Fibroblast of skin of abdomen (primary cell): ENCODE results near the gene NUDT16. TPM values are rescaled to one million over a fixed set of nuclear protein-coding genes. Genes with fewer than 3 reads are reported as not detected.
A peak's percentile ranks its signal among the peaks of the same experiment; 100 is the strongest.
"Not testable (repeated sequence)": the region's sequence is repeated elsewhere in the genome, so short reads cannot be mapped to it uniquely, and the experiment has no call there.

Source experiments
- DNase-seq: peaks from one replicate; pipeline ENCODE4 v3.0.0-alpha.2; 2013
- polyA plus RNA-seq, 2 experiments: library from polyadenylated mRNA; unstranded; fragments of 120-200 nt; gene quantifications; one replicate each; pipeline ENCODE4 v1.2.1, GENCODE V29; 2013; ENCODE audit not compliant: insufficient read length in 2 of 2

NUDT16 gene
- polyA plus RNA-seq (2013, experiment 1 of 2; ENCODE audit: insufficient read length) = 14.5 TPM
- 15.2 TPM for polyA plus RNA-seq (2013, experiment 2 of 2; ENCODE audit: insufficient read length)

DNA sequence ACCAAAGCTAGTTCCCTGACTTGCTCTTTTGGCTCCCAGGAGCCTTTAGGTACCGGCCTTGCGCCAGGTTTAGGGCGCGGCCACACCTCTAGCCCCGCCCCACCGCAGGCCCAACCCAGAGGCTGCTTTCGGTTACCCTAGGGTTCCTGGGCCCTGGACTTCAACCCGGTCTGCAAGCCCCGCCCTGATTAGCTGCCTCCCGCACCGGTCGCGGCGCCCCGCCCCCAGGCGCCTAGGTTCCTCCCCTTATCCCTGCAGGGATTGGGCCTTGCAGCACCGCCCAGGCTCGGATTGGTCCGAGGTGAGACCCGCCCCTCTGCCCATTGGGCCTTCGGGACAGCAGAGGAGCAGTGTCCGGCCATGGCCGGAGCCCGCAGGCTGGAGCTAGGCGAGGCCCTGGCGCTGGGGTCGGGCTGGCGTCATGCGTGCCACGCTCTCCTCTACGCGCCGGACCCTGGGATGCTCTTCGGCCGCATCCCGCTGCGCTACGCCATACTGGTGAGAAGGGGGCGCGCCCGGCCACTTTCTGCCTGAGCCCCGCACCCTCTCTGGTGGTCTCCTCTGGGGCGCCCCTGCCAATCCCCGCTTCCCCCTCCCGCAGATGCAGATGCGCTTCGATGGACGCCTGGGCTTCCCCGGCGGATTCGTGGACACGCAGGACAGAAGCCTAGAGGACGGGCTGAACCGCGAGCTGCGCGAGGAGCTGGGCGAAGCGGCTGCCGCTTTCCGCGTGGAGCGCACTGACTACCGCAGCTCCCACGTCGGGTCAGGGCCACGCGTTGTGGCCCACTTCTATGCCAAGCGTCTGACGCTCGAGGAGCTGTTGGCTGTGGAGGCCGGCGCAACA lies at the start of gene NUDT16:
Gene NUDT16 (plus strand): TSS at position 330 of the 847 bp plus-strand sequence. CDS start 31 bp downstream, at position 361.
- DNase-seq = peak; percentile 98

- no peak for DNase-seq
These were observed 42.5 kb upstream of the NUDT16 start for GRCh38 chr3:131338948-131339640.

- no peak for DNase-seq
These were observed 39.8 kb upstream of the NUDT16 start for GRCh38 chr3:131341761-131342160.

DNA sequence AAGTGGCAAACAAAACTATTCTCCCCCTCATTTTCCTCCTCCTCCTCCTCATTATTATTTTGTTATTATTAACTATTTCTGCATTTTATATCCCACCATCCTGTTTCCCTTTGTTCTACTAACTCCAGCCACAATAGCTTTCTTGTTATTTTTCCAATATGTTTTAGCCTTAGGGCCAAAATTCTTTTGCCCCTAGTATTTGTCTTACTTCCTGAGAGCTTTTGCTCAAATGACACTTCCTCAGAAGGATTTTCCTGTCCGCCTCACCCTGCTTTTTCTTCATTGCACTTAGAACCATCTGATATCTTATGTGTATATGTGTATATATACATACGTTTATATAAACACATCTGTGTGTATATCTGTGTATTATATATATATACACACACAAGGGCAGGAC lies 32.7 kb upstream of the NUDT16 start:
- no peak for DNase-seq

- no peak for DNase-seq
These were observed 32.1 kb upstream of the NUDT16 start for GRCh38 chr3:131349454-131349853.

DNA sequence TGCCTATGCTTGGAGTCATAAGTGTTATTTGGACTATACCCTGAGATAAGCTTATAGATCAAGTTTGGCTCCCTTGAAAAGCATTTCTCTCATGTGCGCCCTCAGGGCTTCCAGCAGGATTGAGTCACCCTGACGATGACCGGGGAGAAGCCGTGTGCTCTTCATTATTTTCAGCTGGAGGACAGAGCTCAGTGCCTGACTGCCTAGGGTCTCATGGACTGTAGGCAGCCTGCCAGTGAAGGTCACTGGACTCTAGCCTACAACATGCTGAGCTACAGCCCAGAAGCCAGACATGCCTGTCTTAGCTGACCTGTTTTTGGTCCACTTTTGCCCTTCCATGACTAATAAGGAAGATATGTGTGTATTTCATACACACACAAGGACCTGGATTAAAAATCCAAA lies 31.6 kb upstream of the NUDT16 start:
- DNase-seq = peak; percentile 67

DNA sequence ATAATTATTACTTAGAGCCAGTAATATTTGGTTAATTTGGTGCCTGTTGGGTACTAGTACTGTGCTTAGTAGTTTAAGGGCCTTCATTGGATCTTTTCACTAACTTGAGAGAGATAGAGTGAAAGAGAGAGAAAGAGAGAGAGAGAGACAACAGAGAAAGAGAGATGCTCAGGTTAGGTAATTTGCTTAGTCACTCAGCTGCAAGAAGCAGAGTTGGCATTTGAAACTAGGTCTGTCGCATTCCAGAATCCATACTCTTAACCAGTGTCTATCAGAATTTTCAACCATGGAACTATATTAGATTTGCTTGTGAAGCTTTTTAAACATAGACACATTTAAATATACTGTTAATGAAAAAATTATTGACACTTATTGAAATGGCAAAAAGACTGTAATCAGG lies 31.1 kb upstream of the NUDT16 start:
- peak; percentile 44 for DNase-seq

GRCh38 chr3:131353016-131353877 lies 28.3 kb upstream of the NUDT16 start:
- DNase-seq = no peak

DNA sequence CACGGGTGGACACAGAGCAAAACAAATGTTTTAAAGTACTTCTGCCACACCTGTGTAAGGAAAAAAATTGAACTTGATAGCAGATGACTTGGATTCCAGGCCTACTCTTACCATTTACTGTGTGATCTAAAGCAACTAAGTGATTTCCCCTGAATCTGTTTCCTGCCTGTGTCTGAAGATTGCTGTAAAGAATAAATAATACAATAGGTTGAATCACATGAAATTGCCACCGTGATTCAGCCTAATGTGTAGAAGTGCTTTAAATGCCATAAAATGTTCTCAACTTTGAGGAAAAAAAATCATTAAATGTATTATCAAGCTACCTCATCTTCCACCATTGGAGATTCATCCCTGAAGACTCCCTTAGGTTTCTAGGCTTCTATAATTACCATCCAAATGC lies 27.6 kb upstream of the NUDT16 start:
- no peak for DNase-seq

DNA sequence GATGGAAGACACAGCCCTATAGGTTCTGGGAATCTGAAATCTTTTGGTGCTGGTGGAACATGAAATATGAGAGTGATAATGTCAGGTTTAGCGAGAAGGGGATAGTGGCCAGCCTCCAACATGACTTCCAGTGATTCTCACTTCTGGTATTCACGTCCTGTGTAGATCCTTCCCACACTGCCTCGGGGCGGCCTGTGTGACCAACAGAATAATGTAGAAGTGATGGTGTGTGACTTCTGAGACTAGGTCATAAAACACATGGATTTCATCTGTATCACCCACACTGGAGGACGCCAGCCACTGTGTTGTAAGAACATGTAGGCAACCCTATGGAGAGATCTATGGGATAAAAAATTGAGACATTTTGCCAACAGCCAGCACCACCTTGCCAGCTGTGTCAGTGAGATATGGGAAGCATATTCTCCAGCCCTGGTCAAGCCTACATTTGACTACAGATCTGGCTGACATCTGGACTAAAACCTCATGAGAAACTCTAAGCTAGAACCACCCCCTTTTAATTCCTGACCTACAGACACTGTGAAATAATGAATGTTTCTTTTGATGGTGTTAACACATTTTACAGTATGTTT lies 25.5 kb upstream of the NUDT16 start:
- peak; percentile 31 for DNase-seq

DNA sequence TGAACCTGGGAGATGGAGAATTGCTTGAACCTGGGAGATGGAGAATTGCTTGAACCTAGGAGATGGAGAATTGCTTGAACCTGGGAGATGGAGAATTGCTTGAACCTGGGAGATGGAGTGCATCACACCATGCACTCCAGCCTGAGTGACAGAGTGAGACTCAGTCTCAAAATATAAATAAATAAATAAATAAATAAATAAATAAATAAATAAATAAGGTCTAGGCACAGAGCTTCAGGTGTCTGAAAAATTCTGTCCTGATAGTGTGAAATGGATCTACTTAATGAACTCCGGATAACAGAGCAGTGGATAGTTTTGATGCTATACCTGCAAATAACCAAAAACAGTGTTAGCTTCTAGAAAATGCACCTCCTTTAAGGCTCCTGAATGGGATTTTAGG lies 24.3 kb upstream of the NUDT16 start:
- no peak for DNase-seq

DNA sequence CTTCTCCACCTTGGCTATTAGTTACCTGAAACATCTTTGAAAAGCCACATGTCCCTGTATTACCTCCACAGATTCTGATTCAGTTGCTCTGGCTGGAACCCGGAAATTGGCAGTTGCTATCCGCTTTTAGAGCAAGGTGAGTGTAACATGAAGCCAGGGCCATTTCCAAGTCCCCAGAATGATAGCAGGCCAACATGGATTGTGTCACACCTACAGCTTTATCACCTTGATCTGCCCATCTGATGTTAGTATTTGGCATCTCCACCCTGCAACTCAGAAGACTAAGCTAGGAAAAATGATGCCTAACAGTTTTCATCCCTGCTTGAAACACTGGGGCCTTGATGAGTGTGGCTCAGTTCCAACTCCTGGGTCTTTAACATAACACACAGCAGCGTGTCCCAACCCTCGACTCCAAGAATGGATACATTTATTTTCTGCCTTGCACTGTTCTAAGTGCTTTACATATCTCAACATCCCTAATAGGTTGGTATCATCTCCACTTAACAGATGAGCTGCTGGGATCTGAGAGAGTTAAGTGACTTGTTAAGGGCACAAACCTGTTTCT lies 21.3 kb upstream of the NUDT16 start:
- no peak for DNase-seq

DNA sequence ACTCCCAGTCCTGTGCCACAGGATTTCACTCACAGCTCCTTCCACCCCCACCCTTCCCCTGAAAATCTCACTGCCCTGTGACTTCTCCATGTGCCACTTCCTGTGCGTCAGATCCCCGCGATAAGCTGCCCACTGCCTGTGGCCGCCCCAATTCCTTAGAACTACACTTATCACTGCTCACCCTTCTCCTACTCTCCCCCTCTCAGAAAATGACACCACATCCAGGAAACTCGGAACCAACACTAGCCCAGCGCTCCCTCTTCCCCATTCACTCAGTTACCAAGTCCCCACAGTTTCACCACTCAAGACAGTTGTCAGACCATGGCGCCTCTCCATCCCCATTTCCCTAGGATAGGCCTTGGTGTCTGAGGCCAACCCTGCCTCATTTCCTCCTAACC lies 20.5 kb upstream of the NUDT16 start:
- DNase-seq = not testable (repeated sequence)

GRCh38 chr3:131361464-131362421 lies 19.8 kb upstream of the NUDT16 start:
- peak; percentile 37 for DNase-seq

DNA sequence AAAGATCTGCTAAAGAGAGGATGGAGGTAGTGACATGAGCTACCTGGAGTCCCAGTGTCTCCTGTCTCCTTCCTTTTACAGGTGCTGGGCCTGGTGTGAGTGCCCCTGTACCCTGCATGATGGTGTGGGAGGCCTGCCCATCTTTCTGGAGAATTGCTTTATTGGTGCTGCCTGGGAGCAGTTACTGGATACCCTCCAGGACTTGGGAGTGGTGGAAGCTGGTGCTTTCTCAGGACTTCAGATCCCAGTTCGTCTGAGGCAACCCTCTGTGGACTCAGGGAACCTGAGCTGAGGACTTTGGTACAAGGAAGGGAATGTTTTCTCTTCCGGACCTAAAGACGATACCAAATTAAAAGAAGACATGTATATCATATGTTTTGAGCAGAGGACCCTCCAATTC lies 18.3 kb upstream of the NUDT16 start:
- DNase-seq = no peak

DNA sequence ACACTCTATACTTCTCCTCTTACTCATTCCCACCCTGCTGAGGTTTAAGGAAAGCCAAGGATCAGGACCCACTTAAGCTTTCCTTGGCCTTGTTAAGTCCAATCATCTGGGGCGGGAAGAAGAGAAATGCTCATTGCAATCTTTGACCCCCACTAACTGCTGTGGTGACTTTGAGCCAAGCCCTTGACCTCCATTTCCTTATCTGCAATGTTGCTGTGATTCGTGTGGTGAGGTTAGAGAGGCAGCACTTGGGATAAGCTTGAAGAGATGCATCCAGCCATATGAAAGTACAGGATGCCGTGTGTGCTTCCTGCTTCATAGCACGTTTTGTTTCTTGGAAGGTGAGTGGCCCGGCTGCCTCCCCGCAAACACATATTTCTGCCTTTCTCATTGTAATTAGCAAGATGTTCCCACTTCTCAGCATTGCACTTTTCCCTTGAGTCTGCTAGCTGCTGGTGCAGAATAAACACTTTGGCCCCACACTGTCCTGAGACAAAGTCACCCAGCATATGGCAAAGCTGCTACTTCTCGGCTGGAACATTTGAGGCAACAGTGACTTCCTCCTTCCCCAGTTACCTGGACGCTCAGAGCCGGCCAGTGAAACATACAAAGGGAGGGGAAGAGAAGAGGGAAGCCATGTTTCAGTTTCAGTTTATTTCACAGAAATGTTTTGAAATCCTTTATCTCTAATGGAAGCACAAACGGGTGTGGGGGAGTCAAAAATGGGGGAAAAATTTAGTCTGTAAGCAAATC lies 10.5 kb upstream of the NUDT16 start:
- no peak for DNase-seq

GRCh38 chr3:131371688-131372066 lies 9.9 kb upstream of the NUDT16 start:
- no peak for DNase-seq

DNA sequence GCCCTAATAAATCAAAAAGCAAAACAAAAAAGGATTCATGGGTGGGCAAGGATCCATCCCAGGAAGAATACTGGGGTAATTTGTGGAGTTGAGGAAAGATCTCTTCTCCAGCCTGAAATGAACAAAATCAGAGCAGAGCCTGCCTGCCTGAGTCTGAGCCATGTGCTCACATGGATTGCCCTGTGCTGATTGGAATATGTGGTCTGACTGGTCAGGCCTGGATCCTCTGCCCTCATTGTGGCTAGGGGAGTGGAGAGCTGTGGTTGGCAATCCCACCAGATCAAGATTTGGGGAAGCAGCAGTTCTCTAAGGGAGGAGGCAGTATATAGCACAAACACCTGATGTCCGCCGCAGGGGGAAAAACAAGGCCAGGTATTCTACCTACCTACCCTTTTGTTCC lies 6.8 kb upstream of the NUDT16 start:
- no peak for DNase-seq

GRCh38 chr3:131380821-131381444 lies 641 bp upstream of the NUDT16 start:
- not testable (repeated sequence) for DNase-seq
